ENCODE results near the gene ADAMTSL1. TPM values are rescaled to one million over a fixed set of nuclear protein-coding genes. Genes with fewer than 3 reads are reported as not detected.

Gene ADAMTSL1
- polyA plus RNA-seq, 1 donor from 2014 or later: 1.1 TPM

- H3K27ac ChIP-seq (ENCODE audit: low read length): no peak overlapping the region
- H3K79me2 ChIP-seq (replicated peaks; ENCODE audit: insufficient read depth, low read length): no peaks in the 10 kb centered on the region
- H3K4me2 ChIP-seq (ENCODE audit: low read length): no peak overlapping the region
- no peaks in the 10 kb centered on the region for H3F3A ChIP-seq (ENCODE audit: insufficient read depth, low read length, poor library complexity, severe bottlenecking)
- TF ChIP-seq CTCF (IDR thresholded peaks at IDR 0.05; ENCODE audit: poor library complexity, severe bottlenecking) (no peak), SMC3 (conservative IDR thresholded peaks at IDR 0.05; ENCODE audit: poor library complexity) (no peak), POLR2AphosphoS5 (IDR thresholded peaks at IDR 0.05) (no peak), TAF1 (IDR thresholded peaks at IDR 0.05; ENCODE audit: low read depth) (no peak), EP300 (conservative IDR thresholded peaks at IDR 0.05; ENCODE audit: poor library complexity, severe bottlenecking) (no peak)
- H3K9ac ChIP-seq (ENCODE audit: low read length): no peak overlapping the region
- H3K27me3 ChIP-seq (ENCODE audit: insufficient read depth, low read depth, low read length): no peaks in the 10 kb centered on the region
- H3K9me3 ChIP-seq (ENCODE audit: low read length): peaks cover 7% of the 10 kb centered on the region
- no peak overlapping the region for H3K4me3 ChIP-seq (ENCODE audit: low read length)
- no peaks in the 10 kb centered on the region for H4K20me1 ChIP-seq (ENCODE audit: insufficient read depth)
- no peaks in the 10 kb centered on the region for H3K36me3 ChIP-seq (ENCODE audit: insufficient read depth, low read length)
- H2AFZ ChIP-seq (ENCODE audit: low read depth, low read length): no peak overlapping the region
- no peaks in the 10 kb centered on the region for H3K9me2 ChIP-seq (ENCODE audit: insufficient read depth, low read length)
These were observed 60.7 kb downstream of the ADAMTSL1 start for GRCh38 chr9:18534611-18535010.

GRCh38 chr9:18536554-18536953 lies 62.6 kb downstream of the ADAMTSL1 start:
- peaks cover 7% of the 10 kb centered on the region for H3K9me3 ChIP-seq (ENCODE audit: low read length)
- TF ChIP-seq MXI1 (conservative IDR thresholded peaks at IDR 0.05; ENCODE audit: poor library complexity, severe bottlenecking) (no peak), CTCF (IDR thresholded peaks at IDR 0.05; ENCODE audit: poor library complexity, severe bottlenecking) (no peak), EZH2 (IDR thresholded peaks at IDR 0.05; ENCODE audit: borderline replicate concordance, insufficient read depth, low read length, poor library complexity, severe bottlenecking) (no peak), EP300 (conservative IDR thresholded peaks at IDR 0.05; ENCODE audit: poor library complexity, severe bottlenecking) (no peak), POLR2AphosphoS5 (IDR thresholded peaks at IDR 0.05) (no peak), RAD21 (conservative IDR thresholded peaks at IDR 0.05) (no peak), REST (IDR thresholded peaks at IDR 0.05; ENCODE audit: borderline replicate concordance) (no peak), SMC3 (conservative IDR thresholded peaks at IDR 0.05; ENCODE audit: poor library complexity) (no peak), TAF1 (IDR thresholded peaks at IDR 0.05; ENCODE audit: low read depth) (no peak)
- H3K9me2 ChIP-seq (ENCODE audit: insufficient read depth, low read length): no peaks in the 10 kb centered on the region
- no peaks in the 10 kb centered on the region for H3F3A ChIP-seq (ENCODE audit: insufficient read depth, low read length, poor library complexity, severe bottlenecking)
- no peak overlapping the region for H3K9ac ChIP-seq (ENCODE audit: low read length)
- no peak overlapping the region for H2AFZ ChIP-seq (ENCODE audit: low read depth, low read length)
- H3K4me2 ChIP-seq (ENCODE audit: low read length): no peak overlapping the region
- no peaks in the 10 kb centered on the region for H3K79me2 ChIP-seq (replicated peaks; ENCODE audit: insufficient read depth, low read length)
- H3K27ac ChIP-seq (ENCODE audit: low read length): no peak overlapping the region
- no peaks in the 10 kb centered on the region for H3K27me3 ChIP-seq (ENCODE audit: insufficient read depth, low read depth, low read length)
- H4K20me1 ChIP-seq (ENCODE audit: insufficient read depth): no peaks in the 10 kb centered on the region
- no peak overlapping the region for H3K4me3 ChIP-seq (ENCODE audit: low read length)
- H3K36me3 ChIP-seq (ENCODE audit: insufficient read depth, low read length): no peaks in the 10 kb centered on the region

Data from neural cell (in vitro differentiated cells).